DND-41 (cell line): ENCODE data around the gene FAM98A.

Experiments used
- CTCF ChIP-seq: IDR thresholded peaks from 2 replicates; pipeline ENCODE4 v1.5.1; 2012; ENCODE audit warnings: borderline replicate concordance, low read length, moderate library complexity, mild to moderate bottlenecking; ENCODE audit not compliant: poor library complexity, severe bottlenecking; ENCODE audit errors: extremely low read depth
- EZH2 ChIP-seq: IDR thresholded peaks from 3 replicates; pipeline ENCODE4 v1.6.1; 2012; ENCODE audit warnings: borderline replicate concordance, low read depth, mild to moderate bottlenecking, moderate library complexity, low read length, inconsistent platforms; ENCODE audit not compliant: severe bottlenecking

- TF ChIP-seq EZH2, result no peak
- no peak for TF ChIP-seq CTCF
Measured at GRCh38 chr2:33581872-33582271, 17.2 kb downstream of the FAM98A start.
